CD14-positive monocyte (primary cell): ENCODE measurements around the gene KLHL12. TPM values are rescaled to one million over a fixed set of nuclear protein-coding genes. Genes with fewer than 3 reads are reported as not detected.
A peak's percentile ranks its signal among the peaks of the same experiment; 100 is the strongest.

Experiments
- DNase-seq, 3 donors: peaks; one replicate each; pipeline ENCODE4 v3.0.0-alpha.2; 2011 to 2022
- H2AFZ ChIP-seq: 2 replicates; pipeline ENCODE4 v1.6.0; 2012; ENCODE audit warnings: mild to moderate bottlenecking, low read depth, low read length, inconsistent platforms; ENCODE audit not compliant: insufficient read depth, poor library complexity, severe bottlenecking
- H3K27ac ChIP-seq, 2 donors: 1 replicate in 1 of 2; 2 replicates in 1 of 2; pipeline ENCODE4 v1.5.1; 2012 to 2013; ENCODE audit warnings: low read length in 2 of 2, control low read depth in 1 of 2, inconsistent platforms in 1 of 2, low read depth in 1 of 2, mild to moderate bottlenecking in 1 of 2
- H3K27me3 ChIP-seq, 2 donors: one replicate each; pipeline versions ENCODE4 v1.6.0 to v1.6.1; 2011 to 2013; ENCODE audit warnings: low read length in 2 of 2; ENCODE audit not compliant: control insufficient read depth in 2 of 2, insufficient read depth in 2 of 2
- H3K36me3 ChIP-seq, 2 donors: replicated peaks in 1 of 2; 1 replicate in 1 of 2; 2 replicates in 1 of 2; pipeline versions ENCODE4 v1.5.1 to v1.6.1; 2012 to 2013; ENCODE audit warnings: low read length in 2 of 2, control low read depth in 1 of 2, inconsistent platforms in 1 of 2, mild to moderate bottlenecking in 1 of 2; ENCODE audit not compliant: insufficient read depth in 2 of 2, control insufficient read depth in 1 of 2
- H3K4me1 ChIP-seq, 2 donors: 1 replicate in 1 of 2; 2 replicates in 1 of 2; pipeline versions ENCODE4 v1.5.1 to v1.6.1; 2012 to 2013; ENCODE audit warnings: low read length in 2 of 2, control low read depth in 1 of 2, inconsistent platforms in 1 of 2, mild to moderate bottlenecking in 1 of 2, moderate library complexity in 1 of 2; ENCODE audit not compliant: insufficient read depth in 2 of 2, control insufficient read depth in 1 of 2
- H3K4me2 ChIP-seq: replicated peaks from 2 replicates; pipeline ENCODE3; 2012; ENCODE audit warnings: low read length, moderate library complexity, mild to moderate bottlenecking; ENCODE audit not compliant: poor library complexity, severe bottlenecking; ENCODE audit errors: extremely low read depth
- H3K4me3 ChIP-seq, 3 experiments: fragments of 200-600 bp in 1 of 3; sonication (generic) in 1 of 3; replicated peaks in 1 of 3; 1 replicate in 2 of 3; 2 replicates in 1 of 3; pipeline ENCODE4 v1.5.1; 2011 to 2013; ENCODE audit warnings: low read length in 3 of 3, mild to moderate bottlenecking in 3 of 3, control low read depth in 2 of 3, low read depth in 2 of 3, inconsistent platforms in 1 of 3, moderate library complexity in 1 of 3
- H3K79me2 ChIP-seq: 2 replicates; pipeline ENCODE4 v1.6.0; 2012; ENCODE audit warnings: mild to moderate bottlenecking, control low read depth, inconsistent platforms, low read length, moderate library complexity; ENCODE audit not compliant: insufficient read depth
- H3K9ac ChIP-seq: 2 replicates; pipeline ENCODE4 v1.6.0; 2017; ENCODE audit warnings: low read length, mild to moderate bottlenecking; ENCODE audit not compliant: insufficient read depth, poor library complexity, severe bottlenecking
- H3K9me3 ChIP-seq, 2 donors: replicated peaks in 1 of 2; 1 replicate in 1 of 2; 2 replicates in 1 of 2; pipeline versions ENCODE4 v1.5.1 to v1.6.1; 2012 to 2013; ENCODE audit warnings: low read length in 2 of 2, control low read depth in 1 of 2; ENCODE audit not compliant: control insufficient read depth in 1 of 2, insufficient read depth in 1 of 2
- H4K20me1 ChIP-seq: 2 replicates; pipeline ENCODE4 v1.6.0; 2012; ENCODE audit warnings: mild to moderate bottlenecking, low read length, control low read depth, moderate library complexity; ENCODE audit not compliant: insufficient read depth
- H3K27ac Mint-ChIP-seq, 7 donors: one replicate each; pipeline ENCODE4 v1.8.0; 2020; ENCODE audit warnings: mild to moderate bottlenecking in 7 of 7, mixed read lengths in 7 of 7, moderate library complexity in 6 of 7, inconsistent platforms in 2 of 7
- H3K27me3 Mint-ChIP-seq, 3 donors: one replicate each; pipeline ENCODE4 v1.8.0; 2021 to 2022; ENCODE audit warnings: low read depth in 3 of 3, mild to moderate bottlenecking in 3 of 3, mixed read lengths in 3 of 3, moderate library complexity in 3 of 3, inconsistent platforms in 1 of 3
- H3K36me3 Mint-ChIP-seq, 2 donors: one replicate each; pipeline ENCODE4 v1.8.0; 2020; ENCODE audit warnings: mixed read lengths in 2 of 2, inconsistent platforms in 1 of 2, mild to moderate bottlenecking in 1 of 2
- H3K4me1 Mint-ChIP-seq: one replicate; pipeline ENCODE4 v1.8.0; 2020; ENCODE audit warnings: mild to moderate bottlenecking, mixed read lengths
- H3K4me3 Mint-ChIP-seq, 2 donors: one replicate each; pipeline ENCODE4 v1.8.0; 2020; ENCODE audit warnings: mild to moderate bottlenecking in 2 of 2, mixed read lengths in 2 of 2, moderate library complexity in 1 of 2
- H3K9me3 Mint-ChIP-seq, 7 donors: one replicate each; pipeline ENCODE4 v1.8.0; 2020 to 2022; ENCODE audit warnings: mixed read lengths in 7 of 7, mild to moderate bottlenecking in 6 of 7, moderate library complexity in 6 of 7, inconsistent platforms in 2 of 7
- CTCF ChIP-seq: fragments of 200-600 bp; IDR thresholded peaks from one replicate; pipeline ENCODE4 v1.8.0; 2022; ENCODE audit warnings: antibody characterized with exemption, mild to moderate bottlenecking
- WGBS: methylation state at CpG from one replicate; pipeline ENCODE4 v1.1.5; 2013; ENCODE audit warnings: missing lambda C conversion rate; ENCODE audit not compliant: insufficient coverage; 5-methylcytosine and 5-hydroxymethylcytosine counted together
- intact Hi-C, 2 donors: fragments of 100-400 bp; cut with micrococcal nuclease; formaldehyde crosslinking; loops; one replicate each; pipeline versions ENCODE4 v1.15.0 to v1.15.1; 2023
- polyA plus RNA-seq, 3 donors: library from polyadenylated mRNA; depleted of rRNA in 1 of 3; unstranded in 2 of 3; stranded (reverse) in 1 of 3; fragments of 300-500 nt in 2 of 3; fragments of >200 nt in 1 of 3; fragmentation: Illumina TruSeq in 2 of 3; gene quantifications; 1 replicate in 2 of 3; 2 replicates in 1 of 3; pipeline ENCODE4 v1.2.3, GENCODE V29; 2012 to 2021

The KLHL12 gene
- polyA plus RNA-seq, 3 donors: 20.7 to 36.7 (median 21.9) TPM

GRCh38 chr1:202968895-202969295 is 41.9 kb upstream of the KLHL12 start:
- Mint-ChIP-seq H3K4me1 (peaks cover 45% of the 10 kb centered on the region), H3K36me3 (peaks cover 15 to 16% of the 10 kb centered on the region in 2 donors), H3K27me3 (peaks cover 0 to 2% (median 2%) of the 10 kb centered on the region in 3 donors), H3K9me3 (no peaks in the 10 kb centered on the region), H3K4me3 (peak overlapping the region; percentile 50 to 90), H3K27ac (peak overlapping the region; percentile 90 to 98 (median 96))
- Histone ChIP-seq H3K4me3 (peak overlapping the region in 2 of 3 experiments; percentile 11 to 91), H3K36me3 (peaks cover 9 to 15% of the 10 kb centered on the region in 2 donors), H3K4me2 (peak overlapping the region; percentile 98), H4K20me1 (no peaks in the 10 kb centered on the region), H3K27ac (peak overlapping the region; percentile 81 to 91), H3K27me3 (no peaks in the 10 kb centered on the region), H2AFZ (peak overlapping the region; percentile 63), H3K9ac (peak overlapping the region; percentile 32), H3K79me2 (peaks cover 8% of the 10 kb centered on the region), H3K4me1 (peaks cover 43 to 51% of the 10 kb centered on the region in 2 donors), H3K9me3 (no peaks in the 10 kb centered on the region)
- intact Hi-C loops: loop anchor here (2.0 to 5.0 kb wide), 3 partner anchors 16 to 162 kb away; partner anchors contain the start of genes KDM5B (in 1 of the 2) and KLHL12 (in 1 of the 2)
- DNase-seq: peak; percentile 96 to 98 (median 97)
- TF ChIP-seq CTCF: peak; percentile 74
- WGBS: 0% methylated on average over 2 of the region's 5 CpGs

GRCh38 chr1:202968351-202968750 is 41.3 kb upstream of the KLHL12 start:
- peak overlapping the region in 2 of 3 experiments; percentile 57 to 91 for H3K4me3 ChIP-seq
- H3K36me3 ChIP-seq: peaks cover 13 to 21% of the 10 kb centered on the region in 2 donors
- no CpG with 5 or more reads among the region's 3 CpGs for WGBS
- H3K9me3 ChIP-seq: no peaks in the 10 kb centered on the region
- H3K4me2 ChIP-seq: peak overlapping the region; percentile 98
- H3K9ac ChIP-seq: peak overlapping the region; percentile 32
- no peaks in the 10 kb centered on the region for H4K20me1 ChIP-seq
- TF ChIP-seq CTCF: no peak
- peaks cover 20 to 22% of the 10 kb centered on the region in 2 donors for H3K36me3 Mint-ChIP-seq
- intact Hi-C loops: loop anchor here (2.0 to 5.0 kb wide), 3 partner anchors 16 to 161 kb away; partner anchors contain the start of genes KDM5B (in 1 of the 2) and KLHL12 (in 1 of the 2)
- H3K27ac ChIP-seq: peak overlapping the region; percentile 81 to 91
- peaks cover 43 to 51% of the 10 kb centered on the region in 2 donors for H3K4me1 ChIP-seq
- H3K27ac Mint-ChIP-seq: peak overlapping the region; percentile 90 to 98 (median 96)
- no peaks in the 10 kb centered on the region for H3K27me3 ChIP-seq
- H3K79me2 ChIP-seq: peaks cover 8% of the 10 kb centered on the region
- no peaks in the 10 kb centered on the region for H3K9me3 Mint-ChIP-seq
- H3K4me1 Mint-ChIP-seq: peaks cover 45% of the 10 kb centered on the region
- DNase-seq: no peak
- H2AFZ ChIP-seq: no peak overlapping the region
- peaks cover 0 to 2% (median 2%) of the 10 kb centered on the region in 3 donors for H3K27me3 Mint-ChIP-seq
- H3K4me3 Mint-ChIP-seq: peak overlapping the region; percentile 50 to 90
